GF-D8 (cell line): Measurements from ENCODE around the gene DDA1.
"Not testable (repeated sequence)": the region's sequence is repeated elsewhere in the genome, so short reads cannot be mapped to it uniquely, and the experiment has no call there.

Experiments
- DNase-seq: peaks from one replicate; lab custom pipeline; 2025; lab: John Stamatoyannopoulos, UW

DDA1 gene

GRCh38 chr19:17347877-17348276 is 38.5 kb downstream of the DDA1 start:
- DNase-seq, result no peak

GRCh38 chr19:17348700-17349099 is 39.3 kb downstream of the DDA1 start:
- no peak for DNase-seq

GRCh38 chr19:17351815-17352435 is 42.6 kb downstream of the DDA1 start:
- DNase-seq, result no peak

GRCh38 chr19:17352608-17353280 is 43.4 kb downstream of the DDA1 start:
- DNase-seq, result no peak

- no peak for DNase-seq
Observed at GRCh38 chr19:17353386-17353785, 44.0 kb downstream of the DDA1 start.

- DNase-seq, result no peak
Observed at GRCh38 chr19:17357078-17357666, 47.8 kb downstream of the DDA1 start.

GRCh38 chr19:17357724-17358123 is 48.4 kb downstream of the DDA1 start:
- no peak for DNase-seq

GRCh38 chr19:17358395-17358794 is 49.0 kb downstream of the DDA1 start:
- no peak for DNase-seq

- no peak for DNase-seq
Observed at GRCh38 chr19:17359905-17360800, 50.8 kb downstream of the DDA1 start.

GRCh38 chr19:17363852-17364605 is 54.7 kb downstream of the DDA1 start:
- not testable (repeated sequence) for DNase-seq

- no peak for DNase-seq
Observed at GRCh38 chr19:17365361-17365760, 56.0 kb downstream of the DDA1 start.

- peak; percentile 81 for DNase-seq
Observed at GRCh38 chr19:17370026-17370587, 60.7 kb downstream of the DDA1 start.
